Activated naive CD4-positive, alpha-beta T cell (primary cell): ENCODE measurements around the gene SDCCAG8.
"Not testable (repeated sequence)": the region's sequence is repeated elsewhere in the genome, so short reads cannot be mapped to it uniquely, and the experiment has no call there.

ENCODE experiments used
- DNase-seq, 4 experiments: peaks; one replicate each; lab custom pipeline; 2025; lab: John Stamatoyannopoulos, UW

Gene SDCCAG8

GRCh38 chr1:243332440-243332839, 76.6 kb downstream of the SDCCAG8 start:
- no peak for DNase-seq

DNA sequence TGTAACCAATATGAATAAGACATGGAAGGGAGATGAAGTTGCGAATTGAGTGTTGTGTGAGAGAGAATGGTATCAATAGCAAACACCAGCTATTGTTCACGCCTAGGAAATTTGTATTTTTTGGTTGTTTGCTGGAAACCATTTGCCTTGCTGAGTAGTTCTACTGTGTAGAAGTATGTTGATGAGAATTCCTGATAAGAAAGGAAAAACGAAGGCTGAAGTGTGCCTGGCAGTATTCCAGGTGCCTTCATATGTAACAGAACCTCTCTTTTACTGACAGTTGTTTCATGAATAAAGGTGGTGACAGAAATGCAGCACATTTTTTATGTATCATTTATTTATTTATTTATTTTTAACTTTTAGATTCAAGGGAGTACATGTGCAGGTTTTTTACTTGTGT, 79.5 kb downstream of the SDCCAG8 start:
- DNase-seq = no peak

GRCh38 chr1:243336163-243336562, 80.3 kb downstream of the SDCCAG8 start:
- no peak for DNase-seq

DNA sequence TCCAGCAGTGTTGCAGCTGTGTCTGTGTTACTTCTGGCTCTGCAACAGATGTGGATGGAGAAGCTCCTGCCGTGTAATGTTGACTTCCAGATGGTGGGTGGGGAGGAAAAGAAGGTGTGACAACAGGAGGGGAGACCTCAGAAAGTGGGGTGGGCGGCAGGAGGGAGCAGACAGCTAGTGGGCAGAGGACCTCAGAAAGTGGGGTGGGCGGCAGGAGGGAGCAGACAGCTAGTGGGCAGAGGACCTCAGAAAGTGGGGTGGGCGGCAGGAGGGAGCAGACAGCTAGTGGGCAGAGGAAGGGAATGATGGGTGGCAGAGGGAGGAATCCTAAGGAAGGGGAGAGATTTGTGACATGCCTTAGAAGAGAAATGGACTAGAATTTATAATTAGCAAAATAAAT, 83.0 kb downstream of the SDCCAG8 start:
- not testable (repeated sequence) for DNase-seq

- DNase-seq = no peak
Observed at GRCh38 chr1:243341074-243341473, 85.2 kb downstream of the SDCCAG8 start.

DNA sequence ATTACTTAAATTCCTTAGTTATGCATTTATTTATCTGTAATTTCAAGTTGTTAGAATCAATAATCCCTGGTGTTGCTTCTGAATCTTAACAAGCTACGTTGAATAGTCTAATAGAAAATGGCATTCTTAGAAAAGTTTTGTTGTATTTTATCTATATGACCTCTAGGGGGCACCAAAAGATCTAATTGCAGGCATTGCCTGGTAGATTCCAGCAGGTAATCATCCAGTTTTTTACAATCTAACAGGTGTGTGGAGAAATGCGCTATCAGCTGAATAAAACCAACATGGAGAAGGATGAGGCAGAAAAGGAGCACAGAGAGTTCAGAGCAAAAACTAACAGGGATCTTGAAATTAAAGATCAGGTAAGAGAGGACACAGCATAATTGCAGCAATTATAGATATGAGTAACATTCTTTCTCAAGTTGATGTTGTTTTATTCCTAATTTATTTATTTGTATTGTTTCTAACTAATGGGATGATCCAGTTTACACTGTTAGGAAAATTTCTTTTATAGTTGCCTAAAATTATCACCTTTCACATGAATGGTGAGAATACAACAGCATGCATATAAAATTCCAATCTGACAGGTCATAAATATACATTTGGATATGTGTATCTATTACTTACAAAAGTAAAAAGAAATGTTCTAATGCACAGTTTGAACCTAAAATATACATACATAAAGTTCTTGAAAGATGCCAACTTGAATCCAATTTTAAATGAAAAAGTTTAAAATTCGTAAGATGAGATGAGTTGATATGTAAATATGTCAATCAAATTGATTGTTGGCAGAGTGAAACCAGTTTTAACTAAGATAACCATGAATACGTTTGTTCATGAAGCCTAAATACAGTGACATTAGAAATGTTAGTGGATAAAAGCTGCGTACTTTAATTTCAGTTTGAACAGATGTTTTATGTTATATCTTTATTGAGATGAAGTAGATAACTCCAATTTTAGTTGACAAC, 88.4 kb downstream of the SDCCAG8 start:
- no peak for DNase-seq

- no peak for DNase-seq
Observed at GRCh38 chr1:243345205-243345604, 89.4 kb downstream of the SDCCAG8 start.

DNA sequence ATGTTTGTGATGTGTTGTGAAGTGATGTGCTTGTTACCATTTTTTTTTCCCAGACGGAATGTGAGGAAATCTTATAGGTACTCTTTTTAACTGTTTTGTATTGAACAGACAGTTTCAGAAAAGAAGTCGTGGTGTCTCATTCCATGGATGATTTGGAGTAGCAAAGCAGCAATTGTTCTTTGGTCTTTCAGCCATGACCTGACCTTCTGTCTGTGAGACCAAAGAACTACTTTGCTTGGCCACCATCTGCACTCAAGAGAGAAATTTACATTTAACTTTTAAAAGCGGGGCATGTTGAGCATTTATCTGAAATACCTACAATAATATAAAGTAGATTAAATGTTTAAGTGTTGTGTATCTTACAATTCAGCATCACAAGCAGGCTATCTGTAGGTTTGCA, 90.2 kb downstream of the SDCCAG8 start:
- no peak for DNase-seq

GRCh38 chr1:243346468-243346867, 90.6 kb downstream of the SDCCAG8 start:
- no peak for DNase-seq

DNA sequence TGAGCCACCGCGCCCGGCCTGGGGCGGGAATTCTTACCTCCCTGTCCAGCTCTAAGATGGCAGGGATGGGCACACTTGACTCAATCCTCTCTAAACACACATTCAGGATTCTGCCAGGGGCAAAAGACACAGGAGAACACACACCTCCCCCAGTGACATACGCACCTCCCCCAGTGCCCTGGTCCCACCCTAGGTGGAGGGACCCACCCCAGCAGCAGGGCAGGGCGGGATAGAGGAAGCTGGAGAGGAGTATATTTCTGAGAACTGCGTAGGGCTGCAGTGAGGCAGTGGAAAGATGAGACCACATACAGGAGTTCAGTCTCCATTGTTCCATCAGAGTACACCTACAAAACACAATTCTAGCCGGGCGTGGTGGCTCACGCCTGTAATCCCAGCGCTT, 92.5 kb downstream of the SDCCAG8 start:
- DNase-seq = no peak

DNA sequence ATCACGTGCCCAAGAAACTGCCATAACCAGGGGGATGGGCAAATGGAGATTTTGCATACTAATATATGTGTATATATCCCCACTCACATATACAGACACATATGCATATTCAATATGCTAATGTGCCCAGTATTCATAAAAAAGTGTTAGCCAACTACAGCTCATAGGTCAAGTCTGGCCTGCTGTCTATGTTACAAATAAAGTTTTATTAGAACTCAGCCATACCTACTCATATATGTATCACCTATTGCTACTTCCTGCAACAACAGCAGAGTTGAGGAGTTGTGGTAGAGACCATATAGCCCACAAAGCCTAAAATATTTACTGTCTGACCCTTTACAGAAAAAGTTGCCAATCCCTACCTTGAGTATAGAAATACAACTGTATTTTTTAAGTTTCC, 93.3 kb downstream of the SDCCAG8 start:
- no peak for DNase-seq

GRCh38 chr1:243351337-243351736, 95.5 kb downstream of the SDCCAG8 start:
- no peak for DNase-seq

GRCh38 chr1:243354511-243355153, 98.8 kb downstream of the SDCCAG8 start:
- no peak for DNase-seq

DNA sequence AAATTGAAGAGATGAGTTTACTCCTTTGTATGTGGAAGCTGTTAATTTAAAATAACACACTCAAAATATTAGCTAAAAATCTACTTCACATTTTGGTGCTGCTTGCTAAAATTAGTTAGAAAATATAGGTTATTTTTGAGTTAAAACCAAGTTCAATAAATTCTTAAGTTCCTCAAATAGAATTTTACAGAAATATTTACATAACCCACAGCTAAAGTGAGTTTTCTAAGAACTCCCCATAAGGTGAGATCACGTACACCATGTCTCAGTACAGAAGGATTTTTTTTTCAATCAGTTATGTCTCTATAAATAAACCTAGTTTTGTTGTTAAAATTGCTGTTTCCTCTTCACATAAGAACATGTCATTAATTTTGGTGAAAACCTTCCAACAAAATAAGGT, 108.0 kb downstream of the SDCCAG8 start:
- DNase-seq = no peak

DNA sequence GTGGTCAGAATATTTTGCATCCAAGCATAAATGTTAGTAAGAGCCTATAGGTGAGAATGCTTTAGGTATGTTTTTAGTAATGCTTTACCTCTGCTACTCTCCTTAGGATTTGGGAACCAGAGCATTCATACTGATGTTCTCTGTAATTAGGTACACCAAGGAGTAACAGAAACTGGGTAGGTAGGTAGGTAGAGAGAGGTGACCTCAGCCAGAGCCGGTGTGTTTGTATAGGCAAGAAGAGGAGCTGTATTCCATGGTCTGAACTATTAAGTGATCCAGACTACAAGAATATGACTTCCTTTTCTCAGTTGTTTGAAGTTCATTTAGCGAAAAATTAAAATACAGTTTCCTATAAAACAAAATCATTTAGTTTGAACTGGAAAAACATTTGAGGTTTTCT, 108.5 kb downstream of the SDCCAG8 start:
- no peak for DNase-seq

- DNase-seq = no peak
Observed at GRCh38 chr1:243364866-243365265, 109.0 kb downstream of the SDCCAG8 start.

GRCh38 chr1:243367314-243367713, 111.5 kb downstream of the SDCCAG8 start:
- DNase-seq = no peak

DNA sequence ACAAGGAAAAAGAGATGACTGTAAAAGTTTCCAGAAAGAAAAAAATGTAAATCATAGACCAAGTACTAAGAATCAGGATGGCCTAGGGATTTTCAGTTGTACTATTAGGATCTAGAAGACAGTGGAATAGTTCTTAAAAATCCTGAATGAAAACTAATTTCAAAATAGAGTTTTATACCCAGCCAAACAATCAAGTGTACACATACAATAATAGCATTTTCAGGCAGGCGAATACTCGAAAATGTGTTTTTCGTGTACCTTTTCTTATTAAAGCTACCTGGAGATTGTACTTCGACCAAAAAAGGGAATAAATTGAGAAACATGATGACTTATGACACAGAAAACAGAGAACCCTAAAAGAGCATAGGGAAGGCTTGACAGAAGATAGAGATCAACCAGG, 118.6 kb downstream of the SDCCAG8 start:
- no peak for DNase-seq

GRCh38 chr1:243375596-243375995, 119.8 kb downstream of the SDCCAG8 start:
- no peak for DNase-seq

DNA sequence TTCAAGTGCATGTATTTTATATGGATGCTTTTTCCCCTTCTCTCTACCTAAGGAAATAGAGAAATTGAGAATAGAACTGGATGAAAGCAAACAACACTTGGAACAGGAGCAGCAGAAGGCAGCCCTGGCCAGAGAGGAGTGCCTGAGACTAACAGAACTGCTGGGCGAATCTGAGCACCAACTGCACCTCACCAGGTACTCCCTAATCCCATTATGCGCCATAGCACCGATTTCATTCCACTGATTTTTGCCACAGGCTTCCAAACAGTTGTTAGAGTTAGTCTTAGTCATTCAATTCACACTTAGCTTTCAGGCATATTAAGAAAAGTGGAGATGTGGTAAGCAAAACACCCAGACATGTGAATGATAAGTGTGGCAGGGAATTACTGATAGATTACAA, 122.8 kb downstream of the SDCCAG8 start:
- DNase-seq = no peak

DNA sequence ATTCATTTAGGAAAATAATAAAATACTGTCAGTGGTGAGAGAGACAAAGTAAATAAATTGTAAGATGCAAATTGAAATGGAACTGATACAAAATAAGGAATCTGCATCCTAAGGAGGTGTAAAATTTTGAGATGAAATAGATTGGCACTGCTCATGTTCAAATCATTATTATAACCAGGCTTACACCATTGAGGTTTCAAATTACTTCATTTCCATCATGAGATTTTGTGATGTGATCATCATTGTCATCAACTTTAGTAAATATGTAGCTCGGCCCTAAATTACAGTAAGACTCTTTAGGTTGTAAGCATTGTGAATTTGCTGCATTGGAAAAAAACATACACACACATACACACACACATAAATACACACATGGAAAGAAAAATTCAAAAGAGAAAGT, 123.4 kb downstream of the SDCCAG8 start:
- DNase-seq = no peak

GRCh38 chr1:243379706-243380105, 123.9 kb downstream of the SDCCAG8 start:
- DNase-seq = no peak

DNA sequence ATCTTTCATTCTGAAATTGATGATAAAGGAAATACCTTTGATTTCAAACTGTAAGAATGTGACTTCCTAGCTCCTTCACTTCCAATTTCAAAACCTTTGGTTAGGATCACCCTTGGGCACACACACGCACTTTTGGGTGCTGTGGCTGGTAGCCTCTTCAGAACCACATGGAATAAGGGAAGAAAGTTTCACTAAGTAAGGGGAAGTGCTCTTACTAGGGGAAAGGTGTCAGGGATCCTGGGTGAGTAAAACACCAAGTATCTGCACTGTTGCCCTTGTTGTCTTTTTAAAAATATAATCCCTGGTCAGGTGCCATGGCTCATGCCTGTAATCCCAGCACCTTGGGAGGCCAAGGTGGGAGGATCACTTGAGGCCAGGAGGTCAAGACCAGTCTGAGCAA, 132.4 kb downstream of the SDCCAG8 start:
- DNase-seq = no peak
